Measurements from ENCODE around the gene WEE1. TPM values are rescaled to one million over a fixed set of nuclear protein-coding genes. Genes with fewer than 3 reads are reported as not detected.
"Not testable (repeated sequence)": the region's sequence is repeated elsewhere in the genome, so short reads cannot be mapped to it uniquely, and the experiment has no call there.

WEE1 gene
- total RNA-seq, 2 experiments from 2014 or later: 60.5 to 64.2 TPM

- Mint-ChIP-seq H3K9me3 (no peaks in the 10 kb centered on the region), H3K36me3 (ENCODE audit: low read depth) (peaks cover 69% of the 10 kb centered on the region), H3K4me3 (no peak overlapping the region), H3K27ac (peak overlapping the region; percentile 36), H3K27me3 (no peaks in the 10 kb centered on the region), H3K4me1 (peaks cover 56% of the 10 kb centered on the region)
- ChIA-PET CTCF (no interaction called here), POLR2A (no interaction called here)
- no peak for DNase-seq
These were observed 7.4 kb downstream of the WEE1 start for GRCh38 chr11:9580894-9581293.

- POLR2A ChIA-PET: no interaction called here
- H3K9me3 Mint-ChIP-seq: no peaks in the 10 kb centered on the region
- H3K4me1 Mint-ChIP-seq: peaks cover 54% of the 10 kb centered on the region
- no peak for DNase-seq
- peaks cover 68% of the 10 kb centered on the region for H3K36me3 Mint-ChIP-seq (ENCODE audit: low read depth)
- peak overlapping the region; percentile 38 for H3K27ac Mint-ChIP-seq
- no peaks in the 10 kb centered on the region for H3K27me3 Mint-ChIP-seq
- H3K4me3 Mint-ChIP-seq: no peak overlapping the region
- CTCF ChIA-PET: interaction anchor here (0.6 kb wide), 1 partner anchor 167 kb away, joined by 3 read pairs; no protein-coding TSS in a partner anchor
These were observed 8.2 kb downstream of the WEE1 start for GRCh38 chr11:9581556-9582161.

- Mint-ChIP-seq H3K27me3 (no peaks in the 10 kb centered on the region), H3K36me3 (ENCODE audit: low read depth) (peaks cover 39% of the 10 kb centered on the region), H3K27ac (no peak overlapping the region), H3K4me1 (peaks cover 7% of the 10 kb centered on the region), H3K9me3 (no peaks in the 10 kb centered on the region), H3K4me3 (no peak overlapping the region)
- CTCF ChIA-PET: interaction anchor here (0.7 to 3.3 kb wide), 3 partner anchors 22 to 303 kb away, joined by 3 to 14 read pairs (median 7); no protein-coding TSS in a partner anchor
- POLR2A ChIA-PET: interaction anchor here (0.6 kb wide), 1 partner anchor 101 kb away, joined by 3 read pairs; no protein-coding TSS in a partner anchor
- no peak for DNase-seq
These were observed 17.2 kb downstream of the WEE1 start for GRCh38 chr11:9590717-9591116.

GRCh38 chr11:9594267-9595046 lies 21.0 kb downstream of the WEE1 start:
- no peak overlapping the region for H3K4me3 Mint-ChIP-seq
- no peak for DNase-seq
- POLR2A ChIA-PET: no interaction called here

GRCh38 chr11:9596926-9597464 lies 23.5 kb downstream of the WEE1 start:
- Mint-ChIP-seq H3K27ac (no peak overlapping the region), H3K4me3 (no peak overlapping the region), H3K9me3 (peaks cover 3% of the 10 kb centered on the region), H3K27me3 (peaks cover 2% of the 10 kb centered on the region), H3K36me3 (ENCODE audit: low read depth) (peaks cover 5% of the 10 kb centered on the region), H3K4me1 (peaks cover 20% of the 10 kb centered on the region)
- CTCF ChIA-PET: interaction anchor here (0.7 to 3.4 kb wide), 7 partner anchors 8 to 820 kb away, joined by 3 to 23 read pairs (median 6); no protein-coding TSS in a partner anchor
- no peak for DNase-seq
- POLR2A ChIA-PET: no interaction called here

More at GRCh38 chr11:9594267-9595046, 21.0 kb downstream of the WEE1 start:
- no peak overlapping the region for H3K27ac Mint-ChIP-seq
- peaks cover 13% of the 10 kb centered on the region for H3K36me3 Mint-ChIP-seq (ENCODE audit: low read depth)
- no peaks in the 10 kb centered on the region for H3K9me3 Mint-ChIP-seq
- CTCF ChIA-PET: interaction anchor here (0.5 to 1.9 kb wide), 4 partner anchors 18 to 400 kb away, joined by 3 to 6 read pairs (median 4); no protein-coding TSS in a partner anchor
- H3K27me3 Mint-ChIP-seq: peaks cover 2% of the 10 kb centered on the region
- no peaks in the 10 kb centered on the region for H3K4me1 Mint-ChIP-seq

- Mint-ChIP-seq H3K4me3 (peak overlapping the region; percentile 72), H3K9me3 (peaks cover 3% of the 10 kb centered on the region), H3K27me3 (peaks cover 4% of the 10 kb centered on the region), H3K27ac (peak overlapping the region; percentile 91), H3K4me1 (peaks cover 33% of the 10 kb centered on the region), H3K36me3 (ENCODE audit: low read depth) (peaks cover 3% of the 10 kb centered on the region)
- POLR2A ChIA-PET: interaction anchor here (0.7 kb wide), 1 partner anchor 27 kb away, joined by 3 read pairs; no protein-coding TSS in a partner anchor
- CTCF ChIA-PET: interaction anchor here (0.7 to 2.0 kb wide), 8 partner anchors 8 to 148 kb away, joined by 3 to 11 read pairs (median 5); partner anchors contain the start of gene WEE1
- DNase-seq: no peak
These were observed 26.7 kb downstream of the WEE1 start for GRCh38 chr11:9600166-9600565.

GRCh38 chr11:9600644-9601036 lies 27.2 kb downstream of the WEE1 start:
- Mint-ChIP-seq H3K4me3 (peak overlapping the region; percentile 72), H3K4me1 (peaks cover 33% of the 10 kb centered on the region), H3K36me3 (ENCODE audit: low read depth) (peaks cover 3% of the 10 kb centered on the region), H3K27me3 (peaks cover 4% of the 10 kb centered on the region), H3K9me3 (peaks cover 3% of the 10 kb centered on the region), H3K27ac (peak overlapping the region; percentile 91)
- DNase-seq: no peak
- ChIA-PET POLR2A (interaction anchor here (0.7 to 1.1 kb wide), 3 partner anchors 27 to 148 kb away, joined by 3 to 5 read pairs (median 3); partner anchors contain the start of gene WEE1), CTCF (interaction anchor here (0.7 to 2.0 kb wide), 14 partner anchors 9 to 435 kb away, joined by 3 to 11 read pairs (median 5); partner anchors contain the start of gene WEE1)

- H3K27ac Mint-ChIP-seq: peak overlapping the region; percentile 91
- peaks cover 3% of the 10 kb centered on the region for H3K9me3 Mint-ChIP-seq
- POLR2A ChIA-PET: interaction anchor here (0.6 to 1.1 kb wide), 4 partner anchors 28 to 147 kb away, joined by 3 to 5 read pairs (median 3); partner anchors contain the start of genes WEE1 and ZNF143
- peaks cover 4% of the 10 kb centered on the region for H3K27me3 Mint-ChIP-seq
- peaks cover 3% of the 10 kb centered on the region for H3K36me3 Mint-ChIP-seq (ENCODE audit: low read depth)
- CTCF ChIA-PET: interaction anchor here (0.6 to 2.0 kb wide), 14 partner anchors 8 to 436 kb away, joined by 3 to 11 read pairs (median 4); no protein-coding TSS in a partner anchor
- peaks cover 33% of the 10 kb centered on the region for H3K4me1 Mint-ChIP-seq
- DNase-seq: peak; percentile 82
- peak overlapping the region; percentile 72 for H3K4me3 Mint-ChIP-seq
These were observed 27.8 kb downstream of the WEE1 start for GRCh38 chr11:9601037-9601875.

GRCh38 chr11:9601876-9602199 lies 28.4 kb downstream of the WEE1 start:
- DNase-seq: no peak
- peaks cover 3% of the 10 kb centered on the region for H3K36me3 Mint-ChIP-seq (ENCODE audit: low read depth)
- peaks cover 33% of the 10 kb centered on the region for H3K4me1 Mint-ChIP-seq
- peaks cover 4% of the 10 kb centered on the region for H3K27me3 Mint-ChIP-seq
- peak overlapping the region; percentile 91 for H3K27ac Mint-ChIP-seq
- POLR2A ChIA-PET: interaction anchor here (0.6 kb wide), 1 partner anchor 142 kb away, joined by 3 read pairs; no protein-coding TSS in a partner anchor
- CTCF ChIA-PET: interaction anchor here (0.7 to 2.0 kb wide), 9 partner anchors 10 to 436 kb away, joined by 3 to 11 read pairs (median 5); no protein-coding TSS in a partner anchor
- H3K4me3 Mint-ChIP-seq: peak overlapping the region; percentile 72
- peaks cover 3% of the 10 kb centered on the region for H3K9me3 Mint-ChIP-seq

GRCh38 chr11:9603214-9603613 lies 29.7 kb downstream of the WEE1 start:
- H3K36me3 Mint-ChIP-seq (ENCODE audit: low read depth); H3K4me3 Mint-ChIP-seq; POLR2A ChIA-PET; H3K9me3 Mint-ChIP-seq; H3K27me3 Mint-ChIP-seq; DNase-seq; H3K27ac Mint-ChIP-seq: not testable (repeated sequence)
- CTCF ChIA-PET: interaction anchor here (0.6 to 2.5 kb wide), 6 partner anchors 10 to 604 kb away, joined by 3 to 19 read pairs (median 4); no protein-coding TSS in a partner anchor
- H3K4me1 Mint-ChIP-seq: peaks cover 33% of the 10 kb centered on the region

- peaks cover 34% of the 10 kb centered on the region for H3K4me1 Mint-ChIP-seq
- H3K27ac Mint-ChIP-seq: no peak overlapping the region
- POLR2A ChIA-PET: no interaction called here
- CTCF ChIA-PET: interaction anchor here (0.5 to 2.5 kb wide), 5 partner anchors 9 to 706 kb away, joined by 3 to 19 read pairs (median 4); no protein-coding TSS in a partner anchor
- peaks cover 3% of the 10 kb centered on the region for H3K9me3 Mint-ChIP-seq
- no peak overlapping the region for H3K4me3 Mint-ChIP-seq
- H3K27me3 Mint-ChIP-seq: peaks cover 3% of the 10 kb centered on the region
- peaks cover 3% of the 10 kb centered on the region for H3K36me3 Mint-ChIP-seq (ENCODE audit: low read depth)
- DNase-seq: no peak
These were observed 30.7 kb downstream of the WEE1 start for GRCh38 chr11:9604134-9604533.

GRCh38 chr11:9605742-9606141 lies 32.3 kb downstream of the WEE1 start:
- Mint-ChIP-seq H3K4me1 (peaks cover 28% of the 10 kb centered on the region), H3K36me3 (ENCODE audit: low read depth) (peaks cover 5% of the 10 kb centered on the region), H3K27ac (no peak overlapping the region), H3K4me3 (no peak overlapping the region), H3K9me3 (peaks cover 3% of the 10 kb centered on the region), H3K27me3 (peaks cover 3% of the 10 kb centered on the region)
- POLR2A ChIA-PET: no interaction called here
- CTCF ChIA-PET: interaction anchor here (0.6 to 1.6 kb wide), 4 partner anchors 8 to 250 kb away, joined by 3 to 5 read pairs (median 4); no protein-coding TSS in a partner anchor
- no peak for DNase-seq
